ENCODE measurements around the gene SMIM21.

The SMIM21 gene

GRCh38 chr18:75363446-75364225 is 63.9 kb downstream of the SMIM21 start:
- H3K36me3 ChIP-seq (ENCODE audit: control insufficient read depth in 2 of 2, insufficient read depth in 1 of 2, low read length in 2 of 2), result no peaks in the 10 kb centered on the region
- no peak overlapping the region for H3K4me3 ChIP-seq (ENCODE audit: low read depth, low read length)
- H3K4me1 ChIP-seq (ENCODE audit: control insufficient read depth, insufficient read depth, low read length), result no peaks in the 10 kb centered on the region
- no peaks in the 10 kb centered on the region for H3K9me3 ChIP-seq (ENCODE audit: control insufficient read depth, insufficient read depth, low read depth, low read length)
- CTCF ChIA-PET, result interaction anchor here (0.6 kb wide), 1 partner anchor 10 kb away, joined by 4 read pairs; no protein-coding TSS in a partner anchor
- POLR2A ChIA-PET, result no interaction called here
- no peak for TF ChIP-seq REST (tag by site-specific recombination; IDR thresholded peaks at IDR 0.05)
- TF ChIP-seq TRIM28 (IDR thresholded peaks at IDR 0.05; ENCODE audit: borderline replicate concordance, low read length), result no peak
- no peak for TF ChIP-seq MYNN (tag by site-specific recombination; IDR thresholded peaks at IDR 0.05; ENCODE audit: borderline replicate concordance)
- no peak for TF ChIP-seq ZNF324 (tag by site-specific recombination; IDR thresholded peaks at IDR 0.05)
- no peak for TF ChIP-seq EGR2 (tag by site-specific recombination; IDR thresholded peaks at IDR 0.05; ENCODE audit: low read depth)
- TF ChIP-seq ZNF23 (tag by site-specific recombination; IDR thresholded peaks at IDR 0.05; ENCODE audit: borderline replicate concordance), result no peak
- TF ChIP-seq ZNF677 (tag by site-specific recombination; IDR thresholded peaks at IDR 0.05), result no peak
- TF ChIP-seq ZNF214 (tag by site-specific recombination; IDR thresholded peaks at IDR 0.05; ENCODE audit: borderline replicate concordance), result no peak
- no peak for TF ChIP-seq PRDM10 (tag by site-specific recombination; IDR thresholded peaks at IDR 0.05)
- no peak for TF ChIP-seq ZXDB (tag by site-specific recombination; IDR thresholded peaks at IDR 0.05)
- no peak for TF ChIP-seq INSM2 (tag by site-specific recombination; IDR thresholded peaks at IDR 0.05)
- TF ChIP-seq ZFHX2 (tag by site-specific recombination; conservative IDR thresholded peaks at IDR 0.05), result no peak
- TF ChIP-seq ZNF221 (tag by site-specific recombination; IDR thresholded peaks at IDR 0.05; ENCODE audit: borderline replicate concordance), result no peak
- TF ChIP-seq ZBTB6 (tag by site-specific recombination; IDR thresholded peaks at IDR 0.05), result no peak
- no peak for TF ChIP-seq ZNF792 (tag by site-specific recombination; IDR thresholded peaks at IDR 0.05)
- no peak for TF ChIP-seq ZNF248 (tag by site-specific recombination; IDR thresholded peaks at IDR 0.05)
- TF ChIP-seq HIC1 (tag by site-specific recombination; IDR thresholded peaks at IDR 0.05), result no peak
- no peak for TF ChIP-seq ZNF274 (IDR thresholded peaks at IDR 0.05; ENCODE audit: low read length)
- TF ChIP-seq ZNF274 (tag by site-specific recombination; IDR thresholded peaks at IDR 0.05; ENCODE audit: borderline replicate concordance), result no peak
- no peak for TF ChIP-seq ZNF530 (tag by site-specific recombination; IDR thresholded peaks at IDR 0.05; ENCODE audit: low read depth)
- no peak for TF ChIP-seq ZNF544 (tag by site-specific recombination; IDR thresholded peaks at IDR 0.05)
- no peak overlapping the region for H3K27ac ChIP-seq (ENCODE audit: extremely low read depth, low read depth, low read length)
